CD14-positive monocyte (primary cell): ENCODE data around the gene ABCG8. TPM values are rescaled to one million over a fixed set of nuclear protein-coding genes. Genes with fewer than 3 reads are reported as not detected.

Experiments
- DNase-seq, 3 donors: peaks; one replicate each; pipeline ENCODE4 v3.0.0-alpha.2; 2011 to 2022
- H2AFZ ChIP-seq: 2 replicates; pipeline ENCODE4 v1.6.0; 2012; ENCODE audit warnings: mild to moderate bottlenecking, low read depth, low read length, inconsistent platforms; ENCODE audit not compliant: insufficient read depth, poor library complexity, severe bottlenecking
- H3K27ac ChIP-seq, 2 donors: 1 replicate in 1 of 2; 2 replicates in 1 of 2; pipeline ENCODE4 v1.5.1; 2012 to 2013; ENCODE audit warnings: low read length in 2 of 2, control low read depth in 1 of 2, inconsistent platforms in 1 of 2, low read depth in 1 of 2, mild to moderate bottlenecking in 1 of 2
- H3K27me3 ChIP-seq, 2 donors: one replicate each; pipeline versions ENCODE4 v1.6.0 to v1.6.1; 2011 to 2013; ENCODE audit warnings: low read length in 2 of 2; ENCODE audit not compliant: control insufficient read depth in 2 of 2, insufficient read depth in 2 of 2
- H3K36me3 ChIP-seq, 2 donors: replicated peaks in 1 of 2; 1 replicate in 1 of 2; 2 replicates in 1 of 2; pipeline versions ENCODE4 v1.5.1 to v1.6.1; 2012 to 2013; ENCODE audit warnings: low read length in 2 of 2, control low read depth in 1 of 2, inconsistent platforms in 1 of 2, mild to moderate bottlenecking in 1 of 2; ENCODE audit not compliant: insufficient read depth in 2 of 2, control insufficient read depth in 1 of 2
- H3K4me1 ChIP-seq, 2 donors: 1 replicate in 1 of 2; 2 replicates in 1 of 2; pipeline versions ENCODE4 v1.5.1 to v1.6.1; 2012 to 2013; ENCODE audit warnings: low read length in 2 of 2, control low read depth in 1 of 2, inconsistent platforms in 1 of 2, mild to moderate bottlenecking in 1 of 2, moderate library complexity in 1 of 2; ENCODE audit not compliant: insufficient read depth in 2 of 2, control insufficient read depth in 1 of 2
- H3K4me2 ChIP-seq: replicated peaks from 2 replicates; pipeline ENCODE3; 2012; ENCODE audit warnings: low read length, moderate library complexity, mild to moderate bottlenecking; ENCODE audit not compliant: poor library complexity, severe bottlenecking; ENCODE audit errors: extremely low read depth
- H3K4me3 ChIP-seq, 3 experiments: fragments of 200-600 bp in 1 of 3; sonication (generic) in 1 of 3; replicated peaks in 1 of 3; 1 replicate in 2 of 3; 2 replicates in 1 of 3; pipeline ENCODE4 v1.5.1; 2011 to 2013; ENCODE audit warnings: low read length in 3 of 3, mild to moderate bottlenecking in 3 of 3, control low read depth in 2 of 3, low read depth in 2 of 3, inconsistent platforms in 1 of 3, moderate library complexity in 1 of 3
- H3K79me2 ChIP-seq: 2 replicates; pipeline ENCODE4 v1.6.0; 2012; ENCODE audit warnings: mild to moderate bottlenecking, control low read depth, inconsistent platforms, low read length, moderate library complexity; ENCODE audit not compliant: insufficient read depth
- H3K9ac ChIP-seq: 2 replicates; pipeline ENCODE4 v1.6.0; 2017; ENCODE audit warnings: low read length, mild to moderate bottlenecking; ENCODE audit not compliant: insufficient read depth, poor library complexity, severe bottlenecking
- H3K9me3 ChIP-seq, 2 donors: replicated peaks in 1 of 2; 1 replicate in 1 of 2; 2 replicates in 1 of 2; pipeline versions ENCODE4 v1.5.1 to v1.6.1; 2012 to 2013; ENCODE audit warnings: low read length in 2 of 2, control low read depth in 1 of 2; ENCODE audit not compliant: control insufficient read depth in 1 of 2, insufficient read depth in 1 of 2
- H4K20me1 ChIP-seq: 2 replicates; pipeline ENCODE4 v1.6.0; 2012; ENCODE audit warnings: mild to moderate bottlenecking, low read length, control low read depth, moderate library complexity; ENCODE audit not compliant: insufficient read depth
- H3K27ac Mint-ChIP-seq, 7 donors: one replicate each; pipeline ENCODE4 v1.8.0; 2020; ENCODE audit warnings: mild to moderate bottlenecking in 7 of 7, mixed read lengths in 7 of 7, moderate library complexity in 6 of 7, inconsistent platforms in 2 of 7
- H3K27me3 Mint-ChIP-seq, 3 donors: one replicate each; pipeline ENCODE4 v1.8.0; 2021 to 2022; ENCODE audit warnings: low read depth in 3 of 3, mild to moderate bottlenecking in 3 of 3, mixed read lengths in 3 of 3, moderate library complexity in 3 of 3, inconsistent platforms in 1 of 3
- H3K36me3 Mint-ChIP-seq, 2 donors: one replicate each; pipeline ENCODE4 v1.8.0; 2020; ENCODE audit warnings: mixed read lengths in 2 of 2, inconsistent platforms in 1 of 2, mild to moderate bottlenecking in 1 of 2
- H3K4me1 Mint-ChIP-seq: one replicate; pipeline ENCODE4 v1.8.0; 2020; ENCODE audit warnings: mild to moderate bottlenecking, mixed read lengths
- H3K4me3 Mint-ChIP-seq, 2 donors: one replicate each; pipeline ENCODE4 v1.8.0; 2020; ENCODE audit warnings: mild to moderate bottlenecking in 2 of 2, mixed read lengths in 2 of 2, moderate library complexity in 1 of 2
- H3K9me3 Mint-ChIP-seq, 7 donors: one replicate each; pipeline ENCODE4 v1.8.0; 2020 to 2022; ENCODE audit warnings: mixed read lengths in 7 of 7, mild to moderate bottlenecking in 6 of 7, moderate library complexity in 6 of 7, inconsistent platforms in 2 of 7
- CTCF ChIP-seq: fragments of 200-600 bp; IDR thresholded peaks from one replicate; pipeline ENCODE4 v1.8.0; 2022; ENCODE audit warnings: antibody characterized with exemption, mild to moderate bottlenecking
- WGBS: methylation state at CpG from one replicate; pipeline ENCODE4 v1.1.5; 2013; ENCODE audit warnings: missing lambda C conversion rate; ENCODE audit not compliant: insufficient coverage; 5-methylcytosine and 5-hydroxymethylcytosine counted together
- intact Hi-C, 2 donors: fragments of 100-400 bp; cut with micrococcal nuclease; formaldehyde crosslinking; loops; one replicate each; pipeline versions ENCODE4 v1.15.0 to v1.15.1; 2023
- polyA plus RNA-seq, 3 donors: library from polyadenylated mRNA; depleted of rRNA in 1 of 3; unstranded in 2 of 3; stranded (reverse) in 1 of 3; fragments of 300-500 nt in 2 of 3; fragments of >200 nt in 1 of 3; fragmentation: Illumina TruSeq in 2 of 3; gene quantifications; 1 replicate in 2 of 3; 2 replicates in 1 of 3; pipeline ENCODE4 v1.2.3, GENCODE V29; 2012 to 2021

ABCG8 gene
- polyA plus RNA-seq, 3 donors: not detected

- H3K4me3 ChIP-seq: no peak overlapping the region
- no peak overlapping the region for H2AFZ ChIP-seq
- H4K20me1 ChIP-seq: no peaks in the 10 kb centered on the region
- no peak overlapping the region for H3K27ac ChIP-seq
- H3K9me3 ChIP-seq: no peaks in the 10 kb centered on the region
- H3K36me3 ChIP-seq: no peaks in the 10 kb centered on the region
- no peak for TF ChIP-seq CTCF
- no peak overlapping the region for H3K4me2 ChIP-seq
- no peaks in the 10 kb centered on the region for H3K79me2 ChIP-seq
- no peak overlapping the region for H3K9ac ChIP-seq
- no peak for DNase-seq
- H3K27me3 Mint-ChIP-seq: peaks cover 5 to 10% (median 10%) of the 10 kb centered on the region in 3 donors
- intact Hi-C loops: no loop called here
- H3K27me3 ChIP-seq: no peaks in the 10 kb centered on the region
- H3K27ac Mint-ChIP-seq: no peak overlapping the region
- no peaks in the 10 kb centered on the region for H3K4me1 ChIP-seq
- WGBS: 100% methylated on average over 1 of the region's 1 CpG
- H3K9me3 Mint-ChIP-seq: no peaks in the 10 kb centered on the region
- no peaks in the 10 kb centered on the region for H3K4me1 Mint-ChIP-seq
- no peak overlapping the region for H3K4me3 Mint-ChIP-seq
- H3K36me3 Mint-ChIP-seq: no peaks in the 10 kb centered on the region
Observed at GRCh38 chr2:43848214-43848613, 9.4 kb downstream of the ABCG8 start.

GRCh38 chr2:43851011-43851980, 12.5 kb downstream of the ABCG8 start:
- H3K4me1 Mint-ChIP-seq: no peaks in the 10 kb centered on the region
- Histone ChIP-seq H3K36me3 (no peaks in the 10 kb centered on the region), H3K9ac (no peak overlapping the region), H4K20me1 (no peaks in the 10 kb centered on the region), H2AFZ (no peak overlapping the region), H3K4me1 (no peaks in the 10 kb centered on the region), H3K27ac (no peak overlapping the region), H3K79me2 (no peaks in the 10 kb centered on the region), H3K9me3 (no peaks in the 10 kb centered on the region), H3K27me3 (no peaks in the 10 kb centered on the region), H3K4me2 (no peak overlapping the region), H3K4me3 (no peak overlapping the region)
- H3K4me3 Mint-ChIP-seq: no peak overlapping the region
- H3K27me3 Mint-ChIP-seq: peaks cover 10 to 20% (median 10%) of the 10 kb centered on the region in 3 donors
- H3K9me3 Mint-ChIP-seq: no peaks in the 10 kb centered on the region
- no peaks in the 10 kb centered on the region for H3K36me3 Mint-ChIP-seq
- intact Hi-C loops: no loop called here
- DNase-seq: no peak
- 94% methylated on average over 14 of the region's 20 CpGs for WGBS
- no peak for TF ChIP-seq CTCF
- no peak overlapping the region for H3K27ac Mint-ChIP-seq
